Testis (tissue), 2 donors: Measurements from ENCODE around the gene PPBP.

Source experiments
- POLR2A ChIP-seq: fragments of 450-650 bp; IDR thresholded peaks from one replicate; pipeline ENCODE4 v1.6.1; 2017; ENCODE audit warnings: antibody characterized with exemption, mild to moderate bottlenecking, moderate library complexity
- TF ChIP-seq, protein P1 (sequence below), 3 experiments: fragments of 450-650 bp in 2 of 3; fragments of 200-600 bp in 1 of 3; sonication (generic) in 1 of 3; IDR thresholded peaks; one replicate each; pipeline ENCODE4 v1.5.1; 2016 to 2019; ENCODE audit warnings: antibody characterized with exemption in 3 of 3, mild to moderate bottlenecking in 2 of 3, moderate library complexity in 1 of 3

GRCh38 chr4:74004668-74005067 is 16.7 kb upstream of the PPBP start:
- TF ChIP-seq, protein P1, sequence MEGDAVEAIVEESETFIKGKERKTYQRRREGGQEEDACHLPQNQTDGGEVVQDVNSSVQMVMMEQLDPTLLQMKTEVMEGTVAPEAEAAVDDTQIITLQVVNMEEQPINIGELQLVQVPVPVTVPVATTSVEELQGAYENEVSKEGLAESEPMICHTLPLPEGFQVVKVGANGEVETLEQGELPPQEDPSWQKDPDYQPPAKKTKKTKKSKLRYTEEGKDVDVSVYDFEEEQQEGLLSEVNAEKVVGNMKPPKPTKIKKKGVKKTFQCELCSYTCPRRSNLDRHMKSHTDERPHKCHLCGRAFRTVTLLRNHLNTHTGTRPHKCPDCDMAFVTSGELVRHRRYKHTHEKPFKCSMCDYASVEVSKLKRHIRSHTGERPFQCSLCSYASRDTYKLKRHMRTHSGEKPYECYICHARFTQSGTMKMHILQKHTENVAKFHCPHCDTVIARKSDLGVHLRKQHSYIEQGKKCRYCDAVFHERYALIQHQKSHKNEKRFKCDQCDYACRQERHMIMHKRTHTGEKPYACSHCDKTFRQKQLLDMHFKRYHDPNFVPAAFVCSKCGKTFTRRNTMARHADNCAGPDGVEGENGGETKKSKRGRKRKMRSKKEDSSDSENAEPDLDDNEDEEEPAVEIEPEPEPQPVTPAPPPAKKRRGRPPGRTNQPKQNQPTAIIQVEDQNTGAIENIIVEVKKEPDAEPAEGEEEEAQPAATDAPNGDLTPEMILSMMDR (IDR thresholded peaks at IDR 0.05): no peak
- TF ChIP-seq POLR2A: no peak
